Neural cell (in vitro differentiated cells): ENCODE results near the gene ULK3. TPM values are rescaled to one million over a fixed set of nuclear protein-coding genes. Genes with fewer than 3 reads are reported as not detected.

Experiments
- H2AFZ ChIP-seq: fragments of 200-600, 300-800 bp; sonication (generic), shearing (Covaris generic); 2 replicates; pipeline ENCODE4 v1.6.0; 2014; ENCODE audit warnings: low read depth, mild to moderate bottlenecking, antibody characterized with exemption, low read length, moderate library complexity
- H3F3A ChIP-seq: fragments of 200-600 bp; shearing (Covaris generic); 2 replicates; pipeline ENCODE4 v1.6.1; 2016; ENCODE audit warnings: mild to moderate bottlenecking, moderate library complexity, mixed read lengths, antibody characterized with exemption, low read length; ENCODE audit not compliant: insufficient read depth, poor library complexity, severe bottlenecking
- H3K27ac ChIP-seq: fragments of 200-600, 300-800 bp; sonication (generic), shearing (Covaris generic); 2 replicates; pipeline ENCODE4 v1.5.1; 2014; ENCODE audit warnings: mild to moderate bottlenecking, low read length, moderate library complexity
- H3K27me3 ChIP-seq: fragments of 300-800, 200-600 bp; sonication (generic), shearing (Covaris generic); 2 replicates; pipeline ENCODE4 v1.6.0; 2014; ENCODE audit warnings: mild to moderate bottlenecking, low read depth, low read length, moderate library complexity; ENCODE audit not compliant: insufficient read depth
- H3K36me3 ChIP-seq: fragments of 300-800, 200-600 bp; sonication (generic), shearing (Covaris generic); 2 replicates; pipeline ENCODE4 v1.5.1; 2014; ENCODE audit warnings: mild to moderate bottlenecking, antibody characterized with exemption, low read length, moderate library complexity; ENCODE audit not compliant: insufficient read depth
- H3K4me2 ChIP-seq: fragments of 300-800, 200-600 bp; sonication (generic), shearing (Covaris generic); 2 replicates; pipeline ENCODE4 v1.6.0; 2014; ENCODE audit warnings: mild to moderate bottlenecking, low read length
- H3K4me3 ChIP-seq: fragments of 300-800, 200-600 bp; sonication (generic), shearing (Covaris generic); 2 replicates; pipeline ENCODE4 v1.5.1; 2014; ENCODE audit warnings: mild to moderate bottlenecking, low read length, moderate library complexity
- H3K79me2 ChIP-seq: fragments of 200-600 bp; shearing (Covaris generic); replicated peaks from 2 replicates; pipeline ENCODE4 v1.6.0; 2014; ENCODE audit warnings: mild to moderate bottlenecking, low read length, moderate library complexity; ENCODE audit not compliant: insufficient read depth
- H3K9ac ChIP-seq: fragments of 300-800, 200-600 bp; sonication (generic), shearing (Covaris generic); 2 replicates; pipeline ENCODE4 v1.6.1; 2016; ENCODE audit warnings: mild to moderate bottlenecking, low read length, mixed read lengths
- H3K9me2 ChIP-seq: fragments of 200-600 bp; shearing (Covaris generic); 2 replicates; pipeline ENCODE4 v1.6.1; 2016; ENCODE audit warnings: mild to moderate bottlenecking, low read length, mixed read lengths; ENCODE audit not compliant: insufficient read depth
- H3K9me3 ChIP-seq: fragments of 200-600, 300-800 bp; sonication (generic), shearing (Covaris generic); 2 replicates; pipeline ENCODE4 v1.6.1; 2016; ENCODE audit warnings: mild to moderate bottlenecking, mixed run types, low read length, moderate library complexity, mixed read lengths
- H4K20me1 ChIP-seq: fragments of 200-600 bp; shearing (Covaris generic); 2 replicates; pipeline ENCODE4 v1.6.1; 2016; ENCODE audit warnings: mild to moderate bottlenecking, mixed run types; ENCODE audit not compliant: insufficient read depth
- CTCF ChIP-seq: fragments of 450-650 bp; IDR thresholded peaks from 2 replicates; pipeline ENCODE4 v1.5.1; 2014; ENCODE audit warnings: antibody characterized with exemption, mild to moderate bottlenecking, moderate library complexity; ENCODE audit not compliant: poor library complexity, severe bottlenecking
- EP300 ChIP-seq: fragments of 450-650 bp; conservative IDR thresholded peaks from 2 replicates; pipeline ENCODE4 v1.6.1; 2014; ENCODE audit warnings: antibody characterized with exemption, mild to moderate bottlenecking, moderate library complexity; ENCODE audit not compliant: poor library complexity, severe bottlenecking
- EZH2 ChIP-seq: fragments of 200-600, 300-800 bp; shearing (Covaris generic), sonication (generic); IDR thresholded peaks from 2 replicates; pipeline ENCODE4 v1.6.1; 2014; ENCODE audit warnings: antibody characterized with exemption, low read length, borderline replicate concordance, mild to moderate bottlenecking; ENCODE audit not compliant: insufficient read depth, poor library complexity, severe bottlenecking
- MXI1 ChIP-seq: fragments of 450-650 bp; conservative IDR thresholded peaks from 2 replicates; pipeline ENCODE4 v1.6.1; 2014; ENCODE audit warnings: antibody characterized with exemption, mild to moderate bottlenecking; ENCODE audit not compliant: poor library complexity, severe bottlenecking
- POLR2AphosphoS5 ChIP-seq: IDR thresholded peaks from 2 replicates; pipeline ENCODE4 v1.6.1; 2012
- RAD21 ChIP-seq: fragments of 450-650 bp; conservative IDR thresholded peaks from 2 replicates; pipeline ENCODE4 v1.6.1; 2014; ENCODE audit warnings: antibody characterized with exemption, mild to moderate bottlenecking, moderate library complexity
- REST ChIP-seq: IDR thresholded peaks from 2 replicates; pipeline ENCODE4 v1.6.1; 2012; ENCODE audit warnings: borderline replicate concordance
- SMC3 ChIP-seq: fragments of 450-650 bp; conservative IDR thresholded peaks from 2 replicates; pipeline ENCODE4 v1.6.1; 2014; ENCODE audit warnings: antibody characterized with exemption, mild to moderate bottlenecking, moderate library complexity; ENCODE audit not compliant: poor library complexity
- TAF1 ChIP-seq: IDR thresholded peaks from 2 replicates; pipeline ENCODE4 v1.6.1; 2012; ENCODE audit warnings: low read depth
- polyA plus RNA-seq: library from polyadenylated mRNA; depleted of rRNA; stranded (reverse); fragments of >200 nt; gene quantifications from 2 replicates; pipeline ENCODE4 v1.2.3, GENCODE V29; 2014

ULK3 gene
- polyA plus RNA-seq, 1 donor from 2014 or later = 193 TPM

GRCh38 chr15:74851960-74852359 lies 9.0 kb upstream of the ULK3 start:
- H3K27me3 ChIP-seq = no peaks in the 10 kb centered on the region
- H3K4me3 ChIP-seq = no peak overlapping the region
- no peaks in the 10 kb centered on the region for H3K9me2 ChIP-seq
- no peak overlapping the region for H3K9ac ChIP-seq
- no peak overlapping the region for H3K4me2 ChIP-seq
- H2AFZ ChIP-seq = no peak overlapping the region
- TF ChIP-seq SMC3 (no peak), CTCF (no peak), MXI1 (no peak), TAF1 (no peak), POLR2AphosphoS5 (no peak), REST (no peak), EP300 (no peak), EZH2 (no peak), RAD21 (no peak)
- H3K36me3 ChIP-seq = no peaks in the 10 kb centered on the region
- H3K9me3 ChIP-seq = no peaks in the 10 kb centered on the region
- no peaks in the 10 kb centered on the region for H3F3A ChIP-seq
- no peaks in the 10 kb centered on the region for H3K79me2 ChIP-seq
- no peak overlapping the region for H3K27ac ChIP-seq
- H4K20me1 ChIP-seq = no peaks in the 10 kb centered on the region

- Histone ChIP-seq H3K27ac (no peak overlapping the region), H3K79me2 (no peaks in the 10 kb centered on the region), H3F3A (no peaks in the 10 kb centered on the region), H3K4me2 (no peak overlapping the region), H3K4me3 (no peak overlapping the region), H4K20me1 (no peaks in the 10 kb centered on the region), H3K9me2 (no peaks in the 10 kb centered on the region), H3K9ac (no peak overlapping the region), H2AFZ (no peak overlapping the region), H3K36me3 (no peaks in the 10 kb centered on the region), H3K9me3 (no peaks in the 10 kb centered on the region), H3K27me3 (no peaks in the 10 kb centered on the region)
- no peak for TF ChIP-seq CTCF
- TF ChIP-seq TAF1 = no peak
- no peak for TF ChIP-seq EP300
- no peak for TF ChIP-seq RAD21
- TF ChIP-seq REST = no peak
- no peak for TF ChIP-seq POLR2AphosphoS5
- no peak for TF ChIP-seq MXI1
- TF ChIP-seq EZH2 = no peak
- no peak for TF ChIP-seq SMC3
Measured at GRCh38 chr15:74850393-74850792, 7.4 kb upstream of the ULK3 start.
